HepG2 (cell line): Measurements from ENCODE around the gene ATRN. TPM values are rescaled to one million over a fixed set of nuclear protein-coding genes. Genes with fewer than 3 reads are reported as not detected.

ENCODE experiments used
- ATF1 ChIP-seq: IDR thresholded peaks from 2 replicates; pipeline ENCODE4 v1.6.1; 2016; ENCODE audit warnings: mild to moderate bottlenecking, control low read depth
- ATF3 ChIP-seq: sonication (generic); formaldehyde crosslinking; IDR thresholded peaks from 2 replicates; pipeline ENCODE4 v1.4.0; 2020; ENCODE audit warnings: missing genetic modification reagents
- ESRRA ChIP-seq: sonication (generic); formaldehyde crosslinking; IDR thresholded peaks from 2 replicates; pipeline ENCODE4 v1.5.1; 2020; ENCODE audit warnings: mild to moderate bottlenecking, low read depth, missing genetic modification reagents
- HMGA1 ChIP-seq: sonication (generic); formaldehyde crosslinking; conservative IDR thresholded peaks from 2 replicates; pipeline ENCODE4 v1.4.0; 2020; ENCODE audit warnings: missing genetic modification reagents
- IRF9 ChIP-seq: sonication (generic); formaldehyde crosslinking; IDR thresholded peaks from 2 replicates; pipeline ENCODE4 v1.8.0; 2022; ENCODE audit warnings: missing genetic modification reagents, mild to moderate bottlenecking, borderline replicate concordance
- MAZ ChIP-seq, 2 experiments: sonication (generic) in 1 of 2; formaldehyde crosslinking in 1 of 2; IDR thresholded peaks; 2 replicates each; pipeline versions ENCODE4 v1.5.0 to v1.6.1; 2012 to 2020; ENCODE audit warnings: low read depth in 2 of 2, mild to moderate bottlenecking in 2 of 2, borderline replicate concordance in 1 of 2, improper control_type of control experiment in 1 of 2, low read length in 1 of 2, missing genetic modification reagents in 1 of 2, moderate library complexity in 1 of 2
- NCOA5 ChIP-seq: sonication (generic); formaldehyde crosslinking; IDR thresholded peaks from 2 replicates; pipeline ENCODE4 v1.4.0; 2020; ENCODE audit warnings: missing genetic modification reagents
- NPAS2 ChIP-seq: sonication (generic); formaldehyde crosslinking; IDR thresholded peaks from 2 replicates; pipeline ENCODE4 v1.8.0; 2022; ENCODE audit warnings: mild to moderate bottlenecking, missing genetic modification reagents, borderline replicate concordance
- PHF20 ChIP-seq: sonication (generic); formaldehyde crosslinking; IDR thresholded peaks from 2 replicates; pipeline ENCODE4 v1.5.0; 2020; ENCODE audit warnings: mild to moderate bottlenecking, missing genetic modification reagents
- SIX1 ChIP-seq: sonication (generic); formaldehyde crosslinking; IDR thresholded peaks from 2 replicates; pipeline ENCODE4 v1.4.0; 2020; ENCODE audit warnings: missing genetic modification reagents, borderline replicate concordance
- SMARCC2 ChIP-seq: fragments of 450-650 bp; IDR thresholded peaks from 2 replicates; pipeline ENCODE4 v1.6.1; 2017; ENCODE audit warnings: antibody characterized with exemption, mild to moderate bottlenecking
- SRSF4 ChIP-seq: fragments of 200-400 bp; formaldehyde crosslinking; IDR thresholded peaks from one replicate; pipeline ENCODE4 v1.6.1; 2018; ENCODE audit warnings: mild to moderate bottlenecking, low read depth, low read length, moderate library complexity; ENCODE audit not compliant: poor library complexity, severe bottlenecking
- TBP ChIP-seq: sonication (generic); formaldehyde crosslinking; IDR thresholded peaks from 2 replicates; pipeline ENCODE4 v1.5.0; 2020; ENCODE audit warnings: missing genetic modification reagents
- TBX2 ChIP-seq: sonication (generic); formaldehyde crosslinking; IDR thresholded peaks from 2 replicates; pipeline ENCODE4 v1.5.0; 2020; ENCODE audit warnings: missing genetic modification reagents, mild to moderate bottlenecking, borderline replicate concordance
- THAP11 ChIP-seq: IDR thresholded peaks from 2 replicates; pipeline ENCODE4 v1.6.1; 2016; ENCODE audit warnings: missing biosample characterization, missing genetic modification reagents
- THAP7 ChIP-seq: sonication (generic); formaldehyde crosslinking; IDR thresholded peaks from 2 replicates; pipeline ENCODE4 v1.8.1; 2023; ENCODE audit warnings: mild to moderate bottlenecking, missing genetic modification reagents
- ZFAT ChIP-seq: sonication (generic); formaldehyde crosslinking; conservative IDR thresholded peaks from 2 replicates; pipeline ENCODE4 v1.8.1; 2023; ENCODE audit warnings: missing genetic modification reagents, inconsistent platforms
- ZFY ChIP-seq: sonication (generic); formaldehyde crosslinking; IDR thresholded peaks from 2 replicates; pipeline ENCODE4 v1.4.0; 2020; ENCODE audit warnings: missing genetic modification reagents
- ZNF557 ChIP-seq: sonication (generic); formaldehyde crosslinking; IDR thresholded peaks from 2 replicates; pipeline ENCODE4 v1.4.0; 2020; ENCODE audit warnings: missing genetic modification reagents
- ZNF616 ChIP-seq: sonication (generic); formaldehyde crosslinking; IDR thresholded peaks from 2 replicates; pipeline ENCODE4 v1.5.0; 2020; ENCODE audit warnings: low read depth, mild to moderate bottlenecking, missing genetic modification reagents
- ZNF766 ChIP-seq: sonication (generic); formaldehyde crosslinking; IDR thresholded peaks from 2 replicates; pipeline ENCODE4 v1.5.0; 2020; ENCODE audit warnings: missing genetic modification reagents, borderline replicate concordance
- ZSCAN30 ChIP-seq: sonication (generic); formaldehyde crosslinking; IDR thresholded peaks from 2 replicates; pipeline ENCODE4 v1.5.0; 2020; ENCODE audit warnings: mild to moderate bottlenecking, missing genetic modification reagents
- polyA plus RNA-seq, 8 experiments: library from polyadenylated mRNA; depleted of rRNA in 3 of 8; stranded (reverse) in 7 of 8; unstranded in 1 of 8; fragments of >200 nt; fragmentation: Illumina TruSeq in 4 of 8; extraction: Trizol in 4 of 8; gene quantifications; 2 replicates each; pipeline versions ENCODE4 v1.2.1 to v1.2.3, GENCODE V29; 2011 to 2016; ENCODE audit warnings: low read depth in 4 of 8, missing spikeins in 1 of 8, mixed read lengths in 1 of 8; ENCODE audit not compliant: insufficient read depth in 1 of 8
- total RNA-seq, 5 experiments: library from RNA; depleted of rRNA; stranded (reverse); fragments of >200 nt; fragmentation: Illumina TruSeq; extraction: Trizol; gene quantifications; 2 replicates each; pipeline ENCODE4 v1.2.3, GENCODE V29; 2016; ENCODE audit warnings: low read depth in 1 of 5
- TF ChIP-seq, protein P1 (sequence below): sonication (generic); formaldehyde crosslinking; IDR thresholded peaks from 2 replicates; pipeline ENCODE4 v1.5.1; 2020; ENCODE audit warnings: mild to moderate bottlenecking, missing genetic modification reagents, moderate library complexity

ATRN gene
- total and polyA plus RNA-seq, 2 of the 13 experiments (the other 11 are each of a cell fraction or from before 2014, with no cell fraction given) = 44.2 to 81.1 TPM

DNA sequence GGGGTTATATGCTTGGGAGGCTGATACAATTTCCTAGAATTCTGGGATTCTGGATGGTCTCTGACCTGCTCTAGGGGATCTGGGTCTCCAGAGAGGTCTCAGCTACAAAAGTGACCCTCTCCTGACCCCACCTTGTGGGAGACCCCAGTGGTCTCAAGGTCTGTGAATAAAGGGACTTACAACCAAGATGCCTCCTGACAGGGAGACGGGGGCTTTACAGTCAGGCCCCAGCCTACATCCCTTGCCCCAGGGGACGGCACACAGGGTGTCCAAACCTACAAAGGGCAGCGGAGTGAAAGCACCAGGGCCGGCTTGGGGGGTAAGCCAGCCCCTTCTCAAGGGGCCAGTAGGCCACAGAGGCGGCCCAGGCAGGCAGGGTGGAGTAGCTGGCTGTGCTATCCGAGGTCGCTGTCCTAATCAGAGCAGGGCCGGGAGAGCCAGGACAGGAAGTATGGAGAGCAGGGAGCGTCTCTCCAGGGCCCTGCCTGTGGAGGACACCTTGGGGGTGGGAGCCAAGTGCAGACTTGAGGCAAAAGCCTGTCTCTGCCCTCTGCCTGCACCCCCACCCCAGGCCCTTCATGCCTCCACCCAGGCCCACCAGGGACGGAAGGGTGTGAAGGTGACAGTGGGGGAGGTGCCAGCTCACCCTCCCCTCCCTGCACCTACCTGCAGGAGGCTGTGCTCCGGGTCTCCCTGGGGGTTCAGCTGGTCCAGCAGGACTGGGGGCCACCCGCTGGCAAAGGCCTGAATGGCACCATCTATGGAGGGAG lies 188.9 kb downstream of the ATRN start (continued):
- TF ChIP-seq MAZ (IDR thresholded peaks at IDR 0.05; ENCODE audit: borderline replicate concordance, low read depth, low read length) (0 out of 2 replicates have a peak, but pooled peaks have one; percentile 31), MAZ (CRISPR knock-in tag; IDR thresholded peaks at IDR 0.05; ENCODE audit: low read depth) (peak; percentile 9; the same call in 1 of the 2 replicates), ATF3 (CRISPR knock-in tag) (no peak), SIX1 (CRISPR knock-in tag) (no peak), ZSCAN30 (CRISPR knock-in tag) (no peak), HMGA1 (CRISPR knock-in tag) (no peak), THAP7 (CRISPR knock-in tag) (peak; percentile 79; the same call in 1 of the 2 replicates), NPAS2 (CRISPR knock-in tag) (no peak; the same call in 1 of the 2 replicates), ESRRA (CRISPR knock-in tag) (no peak), ZNF766 (no peak), ZNF557 (no peak), TBX2 (CRISPR knock-in tag) (no peak), ATF1 (CRISPR knock-in tag) (no peak), NCOA5 (CRISPR knock-in tag) (no peak), TBP (0 out of 2 replicates have a peak, but pooled peaks have one; percentile 5), THAP11 (CRISPR knock-in tag) (0 out of 2 replicates have a peak, but pooled peaks have one; percentile 15), SMARCC2 (no peak), PHF20 (CRISPR knock-in tag) (0 out of 2 replicates have a peak, but pooled peaks have one; percentile 19), ZFAT (no peak), IRF9 (CRISPR knock-in tag) (0 out of 2 replicates have a peak, but pooled peaks have one; percentile 7), ZFY (CRISPR knock-in tag) (0 out of 2 replicates have a peak, but pooled peaks have one; percentile 15), ZNF616 (peak; percentile 39; the same call in 1 of the 2 replicates), SRSF4 (no peak)
- TF ChIP-seq, protein P1, sequence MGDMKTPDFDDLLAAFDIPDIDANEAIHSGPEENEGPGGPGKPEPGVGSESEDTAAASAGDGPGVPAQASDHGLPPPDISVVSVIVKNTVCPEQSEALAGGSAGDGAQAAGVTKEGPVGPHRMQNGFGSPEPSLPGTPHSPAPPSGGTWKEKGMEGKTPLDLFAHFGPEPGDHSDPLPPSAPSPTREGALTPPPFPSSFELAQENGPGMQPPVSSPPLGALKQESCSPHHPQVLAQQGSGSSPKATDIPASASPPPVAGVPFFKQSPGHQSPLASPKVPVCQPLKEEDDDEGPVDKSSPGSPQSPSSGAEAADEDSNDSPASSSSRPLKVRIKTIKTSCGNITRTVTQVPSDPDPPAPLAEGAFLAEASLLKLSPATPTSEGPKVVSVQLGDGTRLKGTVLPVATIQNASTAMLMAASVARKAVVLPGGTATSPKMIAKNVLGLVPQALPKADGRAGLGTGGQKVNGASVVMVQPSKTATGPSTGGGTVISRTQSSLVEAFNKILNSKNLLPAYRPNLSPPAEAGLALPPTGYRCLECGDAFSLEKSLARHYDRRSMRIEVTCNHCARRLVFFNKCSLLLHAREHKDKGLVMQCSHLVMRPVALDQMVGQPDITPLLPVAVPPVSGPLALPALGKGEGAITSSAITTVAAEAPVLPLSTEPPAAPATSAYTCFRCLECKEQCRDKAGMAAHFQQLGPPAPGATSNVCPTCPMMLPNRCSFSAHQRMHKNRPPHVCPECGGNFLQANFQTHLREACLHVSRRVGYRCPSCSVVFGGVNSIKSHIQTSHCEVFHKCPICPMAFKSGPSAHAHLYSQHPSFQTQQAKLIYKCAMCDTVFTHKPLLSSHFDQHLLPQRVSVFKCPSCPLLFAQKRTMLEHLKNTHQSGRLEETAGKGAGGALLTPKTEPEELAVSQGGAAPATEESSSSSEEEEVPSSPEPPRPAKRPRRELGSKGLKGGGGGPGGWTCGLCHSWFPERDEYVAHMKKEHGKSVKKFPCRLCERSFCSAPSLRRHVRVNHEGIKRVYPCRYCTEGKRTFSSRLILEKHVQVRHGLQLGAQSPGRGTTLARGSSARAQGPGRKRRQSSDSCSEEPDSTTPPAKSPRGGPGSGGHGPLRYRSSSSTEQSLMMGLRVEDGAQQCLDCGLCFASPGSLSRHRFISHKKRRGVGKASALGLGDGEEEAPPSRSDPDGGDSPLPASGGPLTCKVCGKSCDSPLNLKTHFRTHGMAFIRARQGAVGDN (CRISPR knock-in tag) = peak; percentile 67
